Esophagus squamous epithelium (tissue), 5 donors: ENCODE data around the gene RMI2. TPM values are rescaled to one million over a fixed set of nuclear protein-coding genes. Genes with fewer than 3 reads are reported as not detected.

ENCODE experiments used
- DNase-seq: peaks from one replicate; lab custom pipeline; 2025; lab: John Stamatoyannopoulos, UW
- H3K27ac ChIP-seq, 4 donors: fragments of 200-600 bp; sonication (generic); one replicate each; pipeline ENCODE4 v1.5.1; 2016 to 2019; ENCODE audit warnings: mild to moderate bottlenecking in 1 of 4
- H3K27me3 ChIP-seq, 4 donors: fragments of 200-600 bp; sonication (generic); 1 replicate in 3 of 4; 2 replicates in 1 of 4; pipeline versions ENCODE4 v1.5.1 to v1.6.0; 2017 to 2021; ENCODE audit warnings: antibody characterized with exemption in 1 of 4
- H3K36me3 ChIP-seq, 3 donors: fragments of 200-600 bp; sonication (generic); one replicate each; pipeline ENCODE4 v1.5.1; 2016 to 2019
- H3K4me1 ChIP-seq, 3 donors: fragments of 200-600 bp; sonication (generic); one replicate each; pipeline ENCODE4 v1.5.1; 2017 to 2019
- H3K4me3 ChIP-seq, 4 donors: fragments of 200-600 bp; sonication (generic); 1 replicate in 3 of 4; 2 replicates in 1 of 4; pipeline ENCODE4 v1.5.1; 2016 to 2019; ENCODE audit warnings: mild to moderate bottlenecking in 2 of 4, moderate library complexity in 1 of 4
- H3K9me3 ChIP-seq, 3 donors: fragments of 200-600 bp; sonication (generic); one replicate each; pipeline ENCODE4 v1.5.1; 2016 to 2019
- CTCF ChIP-seq, 6 experiments: fragments of 450-650 bp in 4 of 6; fragments of 200-600 bp in 2 of 6; sonication (generic) in 2 of 6; IDR thresholded peaks; one replicate each; pipeline ENCODE4 v1.5.1; 2016 to 2019; ENCODE audit warnings: antibody characterized with exemption in 6 of 6, mild to moderate bottlenecking in 4 of 6, moderate library complexity in 4 of 6
- POLR2A ChIP-seq, 4 donors: fragments of 450-650 bp; IDR thresholded peaks; one replicate each; pipeline ENCODE4 v1.6.1; 2017; ENCODE audit warnings: antibody characterized with exemption in 4 of 4, mild to moderate bottlenecking in 4 of 4, moderate library complexity in 3 of 4
- WGBS, 2 donors: methylation state at CpG; one replicate each; pipeline ENCODE4 v1.1.5; 2018; 5-methylcytosine and 5-hydroxymethylcytosine counted together
- intact Hi-C: fragments of 100-400 bp; cut with DNase I; formaldehyde crosslinking; loops from one replicate; pipeline ENCODE4 v1.15.0; 2022
- total RNA-seq, 4 donors: library from RNA; depleted of rRNA; stranded (reverse); fragments of >200 nt; gene quantifications; one replicate each; pipeline ENCODE4 v1.1.0, GENCODE V29; 2016
- donor health status: DM: yes; HTN: yes; CAD: no.

RMI2 gene
- total RNA-seq, 4 donors from 2014 or later: 4.6 to 12.0 (median 8.1) TPM

- H3K36me3 ChIP-seq: no peaks in the 10 kb centered on the region
- WGBS, 2 donors: 52 to 63% methylated on average over 4 to 7 of the region's 7 CpGs
- no peak for DNase-seq
- no peak overlapping the region for H3K27ac ChIP-seq
- peaks cover 0 to 23% (median 11%) of the 10 kb centered on the region in 3 donors for H3K4me1 ChIP-seq
- no peaks in the 10 kb centered on the region for H3K27me3 ChIP-seq
- intact Hi-C loops: no loop called here
- no peaks in the 10 kb centered on the region for H3K9me3 ChIP-seq
- no peak overlapping the region for H3K4me3 ChIP-seq
- no peak for TF ChIP-seq POLR2A (IDR thresholded peaks at IDR 0.05)
- no peak for TF ChIP-seq CTCF (IDR thresholded peaks at IDR 0.05)
These were observed 38.1 kb upstream of the RMI2 start for GRCh38 chr16:11306997-11307638.

- no peak for TF ChIP-seq CTCF (IDR thresholded peaks at IDR 0.05)
- no peak for TF ChIP-seq POLR2A (IDR thresholded peaks at IDR 0.05)
- H3K4me1 ChIP-seq: peaks cover 0 to 26% (median 18%) of the 10 kb centered on the region in 3 donors
- H3K9me3 ChIP-seq: no peaks in the 10 kb centered on the region
- WGBS, 2 donors: 79 to 80% methylated on average over 12 to 15 of the region's 21 CpGs
- no peak for DNase-seq
- H3K27ac ChIP-seq: no peak overlapping the region
- H3K4me3 ChIP-seq: no peak overlapping the region
- H3K27me3 ChIP-seq: no peaks in the 10 kb centered on the region
- no peaks in the 10 kb centered on the region for H3K36me3 ChIP-seq
- intact Hi-C loops: no loop called here
These were observed 37.4 kb upstream of the RMI2 start for GRCh38 chr16:11307639-11308492.

GRCh38 chr16:11308493-11309283 is 36.6 kb upstream of the RMI2 start:
- no peak for DNase-seq
- Histone ChIP-seq H3K27me3 (no peaks in the 10 kb centered on the region), H3K4me1 (peaks cover 0 to 22% (median 13%) of the 10 kb centered on the region in 3 donors), H3K9me3 (no peaks in the 10 kb centered on the region), H3K27ac (no peak overlapping the region), H3K4me3 (no peak overlapping the region), H3K36me3 (no peaks in the 10 kb centered on the region)
- WGBS, 2 donors: 33 to 60% methylated on average over 1 to 3 of the region's 15 CpGs
- no peak for TF ChIP-seq CTCF (IDR thresholded peaks at IDR 0.05)
- TF ChIP-seq POLR2A (IDR thresholded peaks at IDR 0.05): no peak
- intact Hi-C loops: no loop called here

GRCh38 chr16:11309895-11310633 is 35.2 kb upstream of the RMI2 start:
- peak; percentile 29 for DNase-seq
- intact Hi-C loops: no loop called here
- Histone ChIP-seq H3K36me3 (no peaks in the 10 kb centered on the region), H3K4me3 (no peak overlapping the region), H3K9me3 (no peaks in the 10 kb centered on the region), H3K27me3 (no peaks in the 10 kb centered on the region), H3K27ac (peak overlapping the region in 1 of 4 donors; percentile 61), H3K4me1 (peaks cover 0 to 22% (median 11%) of the 10 kb centered on the region in 3 donors)
- 70 to 77% methylated on average over 9 of the region's 9 CpGs for WGBS, 2 donors
- TF ChIP-seq CTCF (IDR thresholded peaks at IDR 0.05): no peak
